ENCODE results near the gene PIGK. TPM values are rescaled to one million over a fixed set of nuclear protein-coding genes. Genes with fewer than 3 reads are reported as not detected.

The PIGK gene
- total and polyA plus RNA-seq, 11 donors, result 6.2 to 42.4 (median 27.0) TPM

- peaks cover 0 to 18% (median 3%) of the 10 kb centered on the region in 12 donors for H3K9me3 ChIP-seq
- no peaks in the 10 kb centered on the region for H3K36me3 ChIP-seq
- H3K4me1 ChIP-seq, result no peaks in the 10 kb centered on the region
- no peak overlapping the region for H3K4me3 ChIP-seq
- H3K27ac ChIP-seq, result no peak overlapping the region
- H3K27me3 ChIP-seq, result no peaks in the 10 kb centered on the region
- no peak for TF ChIP-seq CTCF (IDR thresholded peaks at IDR 0.05)
- no peak for TF ChIP-seq POLR2A (IDR thresholded peaks at IDR 0.05)
- no peak for ATAC-seq
- intact Hi-C loops (cut with DNase I), result no loop called here
- no peak for DNase-seq
- WGBS, 4 donors, result 97% methylated on average over 2 of the region's 2 CpGs
Measured at GRCh38 chr1:77182083-77182482, 37.1 kb downstream of the PIGK start.

- DNase-seq (no peak), ATAC-seq (no peak)
- Histone ChIP-seq H3K27ac (no peak overlapping the region), H3K4me3 (no peak overlapping the region), H3K4me1 (no peaks in the 10 kb centered on the region), H3K9me3 (peaks cover 0 to 41% (median 13%) of the 10 kb centered on the region in 12 donors), H3K36me3 (no peaks in the 10 kb centered on the region), H3K27me3 (no peaks in the 10 kb centered on the region)
- 93 to 99% (median 97%) methylated on average over 1 of the region's 1 CpG for WGBS, 4 donors
- TF ChIP-seq CTCF (IDR thresholded peaks at IDR 0.05) (no peak), POLR2A (IDR thresholded peaks at IDR 0.05) (no peak)
- intact Hi-C loops (cut with DNase I), result no loop called here
Measured at GRCh38 chr1:77179632-77180031, 39.6 kb downstream of the PIGK start.

DNA sequence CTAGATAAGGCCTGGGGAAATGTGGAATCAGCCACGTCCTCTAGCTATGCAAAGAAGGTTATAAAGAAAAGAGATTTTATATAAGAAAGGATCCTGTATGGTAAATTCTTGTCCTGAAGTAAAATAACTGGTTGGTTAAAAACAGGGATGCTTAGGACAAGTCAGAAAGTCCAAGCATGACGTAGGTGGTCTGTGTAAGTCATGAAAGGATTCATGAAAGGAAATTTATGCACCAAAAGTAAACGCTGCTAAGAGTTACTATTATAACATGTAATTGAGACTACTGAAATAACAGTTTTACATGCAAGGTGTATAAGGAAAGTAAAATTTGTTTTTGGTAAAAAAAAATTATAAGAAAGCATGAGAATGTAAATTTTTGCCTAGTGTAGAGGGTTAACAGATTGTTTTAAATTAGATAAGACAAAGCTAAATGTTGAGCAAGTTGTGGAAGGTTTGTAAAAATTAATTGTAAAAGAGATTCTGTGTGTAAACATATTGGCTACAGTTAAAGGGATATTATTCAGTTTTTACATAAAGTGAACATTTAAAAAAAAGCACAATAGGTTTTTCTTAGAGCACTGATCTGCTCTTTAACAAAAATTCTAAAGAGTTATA, 43.9 kb downstream of the PIGK start:
- H3K27ac ChIP-seq, result no peak overlapping the region
- H3K9me3 ChIP-seq, result peaks cover 0 to 42% (median 13%) of the 10 kb centered on the region in 12 donors
- WGBS, 4 donors, result 73 to 93% (median 93%) methylated on average over 3 of the region's 3 CpGs
- H3K4me3 ChIP-seq, result no peak overlapping the region
- H3K36me3 ChIP-seq, result no peaks in the 10 kb centered on the region
- no peaks in the 10 kb centered on the region for H3K27me3 ChIP-seq
- no peaks in the 10 kb centered on the region for H3K4me1 ChIP-seq
- ATAC-seq (no peak), DNase-seq (no peak)
- intact Hi-C loops (cut with DNase I), result no loop called here
- TF ChIP-seq CTCF (IDR thresholded peaks at IDR 0.05) (no peak), POLR2A (IDR thresholded peaks at IDR 0.05) (no peak)

GRCh38 chr1:77170687-77171086, 48.5 kb downstream of the PIGK start:
- no peak for ATAC-seq
- Histone ChIP-seq H3K4me3 (no peak overlapping the region), H3K9me3 (peaks cover 0 to 18% (median 7%) of the 10 kb centered on the region in 12 donors), H3K27me3 (no peaks in the 10 kb centered on the region), H3K36me3 (peaks cover 0 to 10% (median 3%) of the 10 kb centered on the region in 9 donors), H3K4me1 (no peaks in the 10 kb centered on the region), H3K27ac (no peak overlapping the region)
- intact Hi-C loops (cut with DNase I), result no loop called here
- no peak for DNase-seq
- 79 to 86% (median 81%) methylated on average over 2 of the region's 2 CpGs for WGBS, 4 donors
- no peak for TF ChIP-seq POLR2A (IDR thresholded peaks at IDR 0.05)
- no peak for TF ChIP-seq CTCF (IDR thresholded peaks at IDR 0.05)

Data from heart left ventricle (tissue), 16 donors.